HCT116 (cell line): ENCODE measurements around the gene DERA.

ENCODE experiments used
- ELF1 ChIP-seq: IDR thresholded peaks from 2 replicates; pipeline ENCODE4 v1.6.1; 2012; ENCODE audit warnings: low read depth, borderline replicate concordance
- TF ChIP-seq, protein P1 (sequence below), 3 experiments: fragments of 200-600 bp in 1 of 3; sonication (generic) in 1 of 3; IDR thresholded peaks in 2 of 3; conservative IDR thresholded peaks in 1 of 3; 2 replicates each; pipeline ENCODE4 v1.5.1; 2012 to 2017; ENCODE audit warnings: low read depth in 2 of 3, low read length in 2 of 3, antibody characterized with exemption in 1 of 3, borderline replicate concordance in 1 of 3, control low read depth in 1 of 3, mild to moderate bottlenecking in 1 of 3, mixed read lengths in 1 of 3, mixed run types in 1 of 3, moderate library complexity in 1 of 3; ENCODE audit not compliant: insufficient read depth in 1 of 3

GRCh38 chr12:15887043-15887817 lies 23.9 kb upstream of the DERA start:
- TF ChIP-seq, protein P1, sequence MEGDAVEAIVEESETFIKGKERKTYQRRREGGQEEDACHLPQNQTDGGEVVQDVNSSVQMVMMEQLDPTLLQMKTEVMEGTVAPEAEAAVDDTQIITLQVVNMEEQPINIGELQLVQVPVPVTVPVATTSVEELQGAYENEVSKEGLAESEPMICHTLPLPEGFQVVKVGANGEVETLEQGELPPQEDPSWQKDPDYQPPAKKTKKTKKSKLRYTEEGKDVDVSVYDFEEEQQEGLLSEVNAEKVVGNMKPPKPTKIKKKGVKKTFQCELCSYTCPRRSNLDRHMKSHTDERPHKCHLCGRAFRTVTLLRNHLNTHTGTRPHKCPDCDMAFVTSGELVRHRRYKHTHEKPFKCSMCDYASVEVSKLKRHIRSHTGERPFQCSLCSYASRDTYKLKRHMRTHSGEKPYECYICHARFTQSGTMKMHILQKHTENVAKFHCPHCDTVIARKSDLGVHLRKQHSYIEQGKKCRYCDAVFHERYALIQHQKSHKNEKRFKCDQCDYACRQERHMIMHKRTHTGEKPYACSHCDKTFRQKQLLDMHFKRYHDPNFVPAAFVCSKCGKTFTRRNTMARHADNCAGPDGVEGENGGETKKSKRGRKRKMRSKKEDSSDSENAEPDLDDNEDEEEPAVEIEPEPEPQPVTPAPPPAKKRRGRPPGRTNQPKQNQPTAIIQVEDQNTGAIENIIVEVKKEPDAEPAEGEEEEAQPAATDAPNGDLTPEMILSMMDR (IDR thresholded peaks at IDR 0.05 in 2 of 3, conservative IDR thresholded peaks at IDR 0.05 in 1 of 3; ENCODE audit: borderline replicate concordance in 1 of 3, insufficient read depth in 1 of 3, low read depth in 2 of 3, low read length in 2 of 3): no peak
- TF ChIP-seq ELF1: no peak
